Right ventricle myocardium inferior (tissue), 1 donor: Measurements from ENCODE around the gene PARD3. TPM values are rescaled to one million over a fixed set of nuclear protein-coding genes. Genes with fewer than 3 reads are reported as not detected.

Experiments used
- ATAC-seq: fragments of 200-7000 bp; cut with Tn5 transposase; one replicate; pipeline ENCODE4 v1.9.1; 2020; ENCODE audit warnings: mild to moderate bottlenecking, moderate library complexity
- DNase-seq: peaks from one replicate; pipeline ENCODE4 v3.0.0; 2021; ENCODE audit errors: missing footprints
- intact Hi-C: fragments of 100-400 bp; cut with DNase I; formaldehyde crosslinking; loops from one replicate; pipeline ENCODE4 v1.11.0; 2022
- total RNA-seq: library from RNA; stranded (reverse); fragmentation: NEBNext Ultra II Directional; extraction: Animal tissue kit (Norgen Biotek cat#: 25700); gene quantifications from one replicate; pipeline ENCODE4 v1.2.1, GENCODE V29; 2021
- donor health status: DM: no; HTN: yes; CAD: no; lungs with severe emphysema.

The PARD3 gene
- total RNA-seq, 1 donor from 2014 or later: 34.6 TPM

- intact Hi-C loops: no loop called here
- ATAC-seq (no peak), DNase-seq (no peak)
Measured at GRCh38 chr10:34320265-34320664, 494.8 kb downstream of the PARD3 start.

- intact Hi-C loops: no loop called here
- no peak for ATAC-seq
- no peak for DNase-seq
Measured at GRCh38 chr10:34319197-34319846, 495.8 kb downstream of the PARD3 start.

- DNase-seq: no peak
- no peak for ATAC-seq
- intact Hi-C loops: no loop called here
Measured at GRCh38 chr10:34316154-34316553, 498.9 kb downstream of the PARD3 start.

- DNase-seq: no peak
- intact Hi-C loops: no loop called here
- no peak for ATAC-seq
Measured at GRCh38 chr10:34314457-34314856, 500.6 kb downstream of the PARD3 start.

GRCh38 chr10:34313888-34314287, 501.2 kb downstream of the PARD3 start:
- no peak for DNase-seq
- intact Hi-C loops: no loop called here

GRCh38 chr10:34313353-34313752, 501.7 kb downstream of the PARD3 start:
- DNase-seq (no peak), ATAC-seq (no peak)
- intact Hi-C loops: no loop called here

More at GRCh38 chr10:34313888-34314287, 501.2 kb downstream of the PARD3 start:
- no peak for ATAC-seq

- no peak for DNase-seq
- intact Hi-C loops: no loop called here
- no peak for ATAC-seq
Measured at GRCh38 chr10:34311679-34312078, 503.4 kb downstream of the PARD3 start.

GRCh38 chr10:34310234-34310633, 504.9 kb downstream of the PARD3 start:
- ATAC-seq (no peak), DNase-seq (no peak)
- intact Hi-C loops: no loop called here

- intact Hi-C loops: no loop called here
- no peak for DNase-seq
- ATAC-seq: no peak
Measured at GRCh38 chr10:34305189-34305588, 509.9 kb downstream of the PARD3 start.

- DNase-seq (no peak), ATAC-seq (no peak)
- intact Hi-C loops: no loop called here
Measured at GRCh38 chr10:34303022-34303421, 512.1 kb downstream of the PARD3 start.

GRCh38 chr10:34299105-34299611, 515.9 kb downstream of the PARD3 start:
- DNase-seq (no peak), ATAC-seq (no peak)
- intact Hi-C loops: no loop called here

- intact Hi-C loops: no loop called here
- ATAC-seq: no peak
- no peak for DNase-seq
Measured at GRCh38 chr10:34298346-34298818, 516.7 kb downstream of the PARD3 start.

- DNase-seq: no peak
- intact Hi-C loops: no loop called here
- no peak for ATAC-seq
Measured at GRCh38 chr10:34297541-34298345, 517.4 kb downstream of the PARD3 start.

- ATAC-seq (no peak), DNase-seq (no peak)
- intact Hi-C loops: no loop called here
Measured at GRCh38 chr10:34295142-34295548, 520.0 kb downstream of the PARD3 start.

- DNase-seq: no peak
- intact Hi-C loops: no loop called here
- ATAC-seq: no peak
Measured at GRCh38 chr10:34294137-34294536, 521.0 kb downstream of the PARD3 start.

- intact Hi-C loops: no loop called here
- no peak for ATAC-seq
Measured at GRCh38 chr10:34292675-34293074, 522.4 kb downstream of the PARD3 start.

GRCh38 chr10:34292194-34292565, 522.9 kb downstream of the PARD3 start:
- intact Hi-C loops: no loop called here
- DNase-seq: no peak
- no peak for ATAC-seq

More at GRCh38 chr10:34292675-34293074, 522.4 kb downstream of the PARD3 start:
- DNase-seq: no peak

GRCh38 chr10:34291466-34292193, 523.5 kb downstream of the PARD3 start:
- DNase-seq (no peak), ATAC-seq (no peak)
- intact Hi-C loops: no loop called here

GRCh38 chr10:34290412-34291081, 524.5 kb downstream of the PARD3 start:
- intact Hi-C loops: no loop called here
- DNase-seq (no peak), ATAC-seq (peak; percentile 48)
